HepG2 (cell line): ENCODE data around the gene CDC14A. TPM values are rescaled to one million over a fixed set of nuclear protein-coding genes. Genes with fewer than 3 reads are reported as not detected.

ENCODE experiments used
- ATAC-seq: fragments of 200-7000 bp; cut with Tn5 transposase; 3 replicates; pipeline ENCODE4 v1.9.1; 2020; ENCODE audit warnings: mild to moderate bottlenecking, moderate library complexity
- BruUV-seq: library from RNA; stranded (reverse); fragments of 400-500 nt; replicated peaks from 2 replicates; lab custom pipeline; 2021; lab: Mats Ljungman, UMichigan
- CTCF ChIA-PET: fragments of 300-600 bp; formaldehyde crosslinking; extraction: SDS; loops from one replicate; lab custom pipeline; 2021; ENCODE audit warnings: low total read pairs, inconsistent platforms, low intra/inter-chr PET ratio; lab: Yijun Ruan, JAX
- POLR2A ChIA-PET: fragments of 350-600 bp; sonication (Branson Sonifier 250); formaldehyde crosslinking; loops from one replicate; lab custom pipeline; 2020; ENCODE audit warnings: antibody characterized with exemption, inconsistent platforms; lab: Yijun Ruan, JAX
- DNase-seq: peaks from one replicate; pipeline ENCODE4 v3.0.0-alpha.2; 2015; ENCODE audit warnings: low spot score
- FAIRE-seq: peaks from 3 replicates; lab custom pipeline; 2011; peaks lifted over from hg19 to GRCh38; lab: Jason Lieb, UNC
- H2AFZ ChIP-seq: one replicate; pipeline ENCODE4 v1.6.1; 2011; ENCODE audit warnings: low read length, inconsistent platforms
- H3K27ac ChIP-seq: fragments of 300-600 bp; 3 replicates; pipeline ENCODE4 v1.8.0; 2011; ENCODE audit warnings: mixed run types, mild to moderate bottlenecking, mixed read lengths, low read length, inconsistent platforms; ENCODE audit not compliant: insufficient read depth; ENCODE audit errors: extremely low read length
- H3K27me3 ChIP-seq, 2 experiments: fragments of 200-600 bp in 1 of 2; 2 replicates in 1 of 2; 3 replicates in 1 of 2; pipeline versions ENCODE4 v1.6.0 to v1.8.0; 2011; ENCODE audit warnings: low read length in 2 of 2, mild to moderate bottlenecking in 2 of 2, moderate library complexity in 2 of 2, inconsistent platforms in 1 of 2; ENCODE audit not compliant: insufficient read depth in 2 of 2, control insufficient read depth in 1 of 2
- H3K36me3 ChIP-seq, 2 experiments: fragments of 200-600 bp in 1 of 2; replicated peaks in 1 of 2; 2 replicates in 1 of 2; 3 replicates in 1 of 2; pipeline versions ENCODE4 v1.5.1 to v1.8.0; 2011; ENCODE audit warnings: low read length in 2 of 2, inconsistent platforms in 1 of 2; ENCODE audit not compliant: insufficient read depth in 2 of 2, control insufficient read depth in 1 of 2
- H3K4me1 ChIP-seq: 2 replicates; pipeline ENCODE4 v1.5.1; 2012; ENCODE audit warnings: low read length, inconsistent platforms; ENCODE audit not compliant: insufficient read depth
- H3K4me2 ChIP-seq: 2 replicates; pipeline ENCODE4 v1.6.0; 2011; ENCODE audit warnings: low read depth, low read length, inconsistent platforms
- H3K4me3 ChIP-seq, 3 experiments: fragments of 200-600 bp in 1 of 3; sonication (generic), shearing (Covaris generic) in 1 of 3; replicated peaks in 1 of 3; 2 replicates each; pipeline ENCODE4 v1.5.1; 2011 to 2016; ENCODE audit warnings: low read length in 3 of 3, inconsistent platforms in 2 of 3, low read depth in 2 of 3, mild to moderate bottlenecking in 2 of 3, control low read depth in 1 of 3, mixed read lengths in 1 of 3; ENCODE audit not compliant: insufficient read depth in 1 of 3
- H3K79me2 ChIP-seq: one replicate; pipeline ENCODE4 v1.6.1; 2011; ENCODE audit warnings: low read length, inconsistent platforms; ENCODE audit not compliant: insufficient read depth
- H3K9ac ChIP-seq: 2 replicates; pipeline ENCODE4 v1.6.0; 2011; ENCODE audit warnings: mild to moderate bottlenecking, low read depth, low read length, inconsistent platforms; ENCODE audit not compliant: insufficient read depth
- H3K9me3 ChIP-seq: 2 replicates; pipeline ENCODE4 v1.5.1; 2012; ENCODE audit warnings: mild to moderate bottlenecking, low read length
- H4K20me1 ChIP-seq: 2 replicates; pipeline ENCODE4 v1.6.0; 2011; ENCODE audit warnings: inconsistent platforms, mild to moderate bottlenecking, low read length, moderate library complexity; ENCODE audit not compliant: insufficient read depth
- CCAR2 ChIP-seq: fragments of 200-400 bp; formaldehyde crosslinking; optimal IDR thresholded peaks from 2 replicates; pipeline ENCODE3; 2018; ENCODE audit warnings: low read depth, mild to moderate bottlenecking, low read length, moderate library complexity
- CHD4 ChIP-seq: fragments of 200-600 bp; sonication (generic); IDR thresholded peaks from 2 replicates; pipeline ENCODE4 v1.7.0; 2017; ENCODE audit warnings: mild to moderate bottlenecking, low read length, borderline replicate concordance
- FUBP1 ChIP-seq: sonication (generic); formaldehyde crosslinking; IDR thresholded peaks from 2 replicates; pipeline ENCODE4 v1.5.1; 2020; ENCODE audit warnings: missing genetic modification reagents, mild to moderate bottlenecking, borderline replicate concordance
- HINFP ChIP-seq: sonication (generic); formaldehyde crosslinking; IDR thresholded peaks from 2 replicates; pipeline ENCODE4 v1.4.0; 2020; ENCODE audit warnings: low read depth, mild to moderate bottlenecking, missing genetic modification reagents
- ISX ChIP-seq: sonication (generic); formaldehyde crosslinking; conservative IDR thresholded peaks from 2 replicates; pipeline ENCODE4 v1.5.0; 2020; ENCODE audit warnings: missing genetic modification reagents
- MED8 ChIP-seq: sonication (generic); formaldehyde crosslinking; IDR thresholded peaks from 2 replicates; pipeline ENCODE4 v1.8.1; 2023; ENCODE audit warnings: mild to moderate bottlenecking, missing genetic modification reagents; ENCODE audit not compliant: insufficient replicate concordance
- SP140L ChIP-seq: sonication (generic); formaldehyde crosslinking; IDR thresholded peaks from 2 replicates; pipeline ENCODE4 v1.4.0; 2020; ENCODE audit warnings: missing genetic modification reagents, borderline replicate concordance
- ZNF460 ChIP-seq: sonication (generic); formaldehyde crosslinking; IDR thresholded peaks from 2 replicates; pipeline ENCODE4 v1.5.1; 2020; ENCODE audit warnings: missing genetic modification reagents, mild to moderate bottlenecking, borderline replicate concordance
- ZNF609 ChIP-seq: sonication (generic); formaldehyde crosslinking; IDR thresholded peaks from 2 replicates; pipeline ENCODE4 v1.4.0; 2020; ENCODE audit warnings: mild to moderate bottlenecking, missing genetic modification reagents, borderline replicate concordance
- ZNF660 ChIP-seq: sonication (generic); formaldehyde crosslinking; IDR thresholded peaks from 2 replicates; pipeline ENCODE4 v1.5.1; 2020; ENCODE audit warnings: mild to moderate bottlenecking, low read depth, missing genetic modification reagents, borderline replicate concordance
- ZNF761 ChIP-seq: sonication (generic); formaldehyde crosslinking; conservative IDR thresholded peaks from 2 replicates; pipeline ENCODE4 v1.4.0; 2020; ENCODE audit warnings: mild to moderate bottlenecking, missing genetic modification reagents
- ZSCAN12 ChIP-seq: sonication (generic); formaldehyde crosslinking; IDR thresholded peaks from 2 replicates; pipeline ENCODE4 v1.9.0; 2021; ENCODE audit warnings: mild to moderate bottlenecking, missing genetic modification reagents
- WGBS: methylation state at CpG from one replicate; pipeline ENCODE4 v1.1.6; 2017; ENCODE audit warnings: low lambda C conversion rate; 5-methylcytosine and 5-hydroxymethylcytosine counted together
- in situ Hi-C: cut with HindIII; loops from 2 replicates; pipeline ENCODE4 v1.10.0; 2017; ENCODE audit warnings: low pct_unique_long_range_greater_than_20kb; ENCODE audit not compliant: extremely low pct_ligation_motif_present
- intact Hi-C: fragments of 100-400 bp; cut with micrococcal nuclease; formaldehyde crosslinking; loops from one replicate; pipeline ENCODE4 v1.10.0; 2022; ENCODE audit not compliant: unreplicated experiment
- polyA plus RNA-seq, 8 experiments: library from polyadenylated mRNA; depleted of rRNA in 3 of 8; stranded (reverse) in 7 of 8; unstranded in 1 of 8; fragments of >200 nt; fragmentation: Illumina TruSeq in 4 of 8; extraction: Trizol in 4 of 8; gene quantifications; 2 replicates each; pipeline versions ENCODE4 v1.2.1 to v1.2.3, GENCODE V29; 2011 to 2016; ENCODE audit warnings: low read depth in 4 of 8, missing spikeins in 1 of 8, mixed read lengths in 1 of 8; ENCODE audit not compliant: insufficient read depth in 1 of 8
- total RNA-seq, 5 experiments: library from RNA; depleted of rRNA; stranded (reverse); fragments of >200 nt; fragmentation: Illumina TruSeq; extraction: Trizol; gene quantifications; 2 replicates each; pipeline ENCODE4 v1.2.3, GENCODE V29; 2016; ENCODE audit warnings: low read depth in 1 of 5

CDC14A gene
- total and polyA plus RNA-seq, 2 of the 13 experiments (the other 11 are each of a cell fraction or from before 2014, with no cell fraction given), result 2.8 to 4.9 TPM

GRCh38 chr1:100539836-100540536 lies 187.7 kb downstream of the CDC14A start (continued):
- no peak for TF ChIP-seq FUBP1
- no peak for TF ChIP-seq ZNF609 (CRISPR knock-in tag)
- TF ChIP-seq ISX (CRISPR knock-in tag), result no peak
- TF ChIP-seq, all 625 proteins: peak for 0

- H3K27ac ChIP-seq, result no peak overlapping the region
- no peak overlapping the region for H3K4me2 ChIP-seq
- peaks cover 17% of the 10 kb centered on the region for H3K4me1 ChIP-seq
- no peaks in the 10 kb centered on the region for H3K79me2 ChIP-seq
- DNase-seq (no peak), FAIRE-seq (no peak), ATAC-seq (no peak)
- no peak overlapping the region for H2AFZ ChIP-seq
- H3K4me3 ChIP-seq, result no peak overlapping the region
- H3K9ac ChIP-seq, result no peak overlapping the region
- ChIA-PET CTCF (no interaction called here), POLR2A (interaction anchor here (1.5 kb wide), 1 partner anchor 11 kb away, joined by 4 read pairs; no protein-coding TSS in a partner anchor)
- H3K9me3 ChIP-seq, result no peaks in the 10 kb centered on the region
- H3K36me3 ChIP-seq, result no peaks in the 10 kb centered on the region
- WGBS, result 52% methylated on average over 2 of the region's 2 CpGs
- no TSS peak for BruUV-seq
- H3K27me3 ChIP-seq, result peaks cover 3 to 13% of the 10 kb centered on the region in 2 experiments; a peak in 3 of 5 replicates
- intact Hi-C loops, result loop anchor here (5.0 kb wide), 1 partner anchor 325 kb away; no protein-coding TSS in a partner anchor
- H4K20me1 ChIP-seq, result no peaks in the 10 kb centered on the region
- in situ Hi-C loops, result no loop called here
- TF ChIP-seq CHD4 (no peak), ZNF761 (CRISPR knock-in tag) (no peak), ZNF660 (no peak), HINFP (CRISPR knock-in tag) (no peak), MED8 (no peak), CCAR2 (no peak), SP140L (CRISPR knock-in tag) (no peak), ZSCAN12 (CRISPR knock-in tag) (no peak), ZNF460 (no peak)
These were observed 190.0 kb downstream of the CDC14A start for GRCh38 chr1:100542285-100542684.
